SH-SY5Y (cell line): ENCODE measurements around the gene CREB3L1.

ENCODE experiments used
- GATA2 ChIP-seq: IDR thresholded peaks from 2 replicates; pipeline ENCODE4 v1.6.1; 2011; ENCODE audit warnings: mild to moderate bottlenecking, low read depth, low read length
- GATA3 ChIP-seq: IDR thresholded peaks from 2 replicates; pipeline ENCODE4 v1.6.1; 2011; ENCODE audit warnings: low read depth, mild to moderate bottlenecking, low read length, moderate library complexity

DNA sequence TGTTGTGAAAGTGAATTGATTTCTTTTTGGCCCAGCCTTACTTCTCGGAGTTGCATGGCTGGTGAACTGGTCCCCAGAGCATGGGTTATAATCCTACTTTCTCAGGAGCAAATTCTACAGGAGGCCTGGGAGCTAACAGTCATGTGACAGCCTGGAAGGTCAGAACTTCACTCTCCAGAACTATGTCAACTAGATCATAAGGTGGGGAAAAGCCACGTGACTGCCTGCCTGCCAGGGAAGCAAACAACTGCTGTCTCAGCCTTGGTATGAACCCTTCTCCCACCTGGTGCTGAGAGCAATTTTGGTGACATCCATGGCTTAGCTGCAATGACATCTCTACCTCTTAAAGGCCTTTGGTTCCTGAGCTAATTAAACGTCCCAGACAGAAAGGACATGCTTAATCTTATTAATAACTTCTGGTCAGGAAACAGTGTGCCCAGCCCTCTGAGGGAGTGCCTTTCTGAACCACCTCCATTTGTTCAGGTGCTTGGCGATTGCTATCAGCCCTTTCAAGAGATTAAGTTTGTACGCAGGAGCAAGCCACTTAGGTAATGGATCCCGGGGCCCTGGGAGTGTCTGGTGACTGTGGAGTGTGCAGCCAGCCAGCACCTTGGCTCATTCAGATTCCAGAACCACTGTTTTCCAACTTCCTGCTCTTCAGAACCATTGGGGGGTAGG is 1.4 kb upstream of the CREB3L1 start:
- TF ChIP-seq GATA3, result no peak
- no peak for TF ChIP-seq GATA2
